Measurements from ENCODE around the gene SLC47A1. TPM values are rescaled to one million over a fixed set of nuclear protein-coding genes. Genes with fewer than 3 reads are reported as not detected.

Gene SLC47A1
- total RNA-seq, 1 experiment from 2014 or later: 16.1 TPM

- POLR2A ChIA-PET: interaction anchor here (0.6 kb wide), 1 partner anchor 177 kb away, joined by 11 read pairs; no protein-coding TSS in a partner anchor
- intact Hi-C loops (cut with micrococcal nuclease; ENCODE audit: unreplicated experiment): no loop called here
- DNase-seq (ENCODE audit: low read depth, low spot score) (no peak), ATAC-seq (no peak)
- peaks cover 15% of the 10 kb centered on the region; the same call in 1 of the 2 replicates for H3K9me3 ChIP-seq (ENCODE audit: control insufficient read depth, insufficient read depth, low read depth, low read length)
- CTCF ChIA-PET: interaction anchor here (0.6 kb wide), 1 partner anchor 214 kb away, joined by 7 read pairs; no protein-coding TSS in a partner anchor
- no peaks in the 10 kb centered on the region for H3K36me3 ChIP-seq (ENCODE audit: control insufficient read depth, insufficient read depth, low read length)
- BruUV-seq (replicated peaks): no TSS peak
- H3K27me3 ChIP-seq (ENCODE audit: control insufficient read depth, insufficient read depth, low read length): no peaks in the 10 kb centered on the region
- no peak for TF ChIP-seq SIN3A (IDR thresholded peaks at IDR 0.05; ENCODE audit: borderline replicate concordance, insufficient read depth, low read depth, low read length)
- TF ChIP-seq, protein P1, sequence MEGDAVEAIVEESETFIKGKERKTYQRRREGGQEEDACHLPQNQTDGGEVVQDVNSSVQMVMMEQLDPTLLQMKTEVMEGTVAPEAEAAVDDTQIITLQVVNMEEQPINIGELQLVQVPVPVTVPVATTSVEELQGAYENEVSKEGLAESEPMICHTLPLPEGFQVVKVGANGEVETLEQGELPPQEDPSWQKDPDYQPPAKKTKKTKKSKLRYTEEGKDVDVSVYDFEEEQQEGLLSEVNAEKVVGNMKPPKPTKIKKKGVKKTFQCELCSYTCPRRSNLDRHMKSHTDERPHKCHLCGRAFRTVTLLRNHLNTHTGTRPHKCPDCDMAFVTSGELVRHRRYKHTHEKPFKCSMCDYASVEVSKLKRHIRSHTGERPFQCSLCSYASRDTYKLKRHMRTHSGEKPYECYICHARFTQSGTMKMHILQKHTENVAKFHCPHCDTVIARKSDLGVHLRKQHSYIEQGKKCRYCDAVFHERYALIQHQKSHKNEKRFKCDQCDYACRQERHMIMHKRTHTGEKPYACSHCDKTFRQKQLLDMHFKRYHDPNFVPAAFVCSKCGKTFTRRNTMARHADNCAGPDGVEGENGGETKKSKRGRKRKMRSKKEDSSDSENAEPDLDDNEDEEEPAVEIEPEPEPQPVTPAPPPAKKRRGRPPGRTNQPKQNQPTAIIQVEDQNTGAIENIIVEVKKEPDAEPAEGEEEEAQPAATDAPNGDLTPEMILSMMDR (IDR thresholded peaks at IDR 0.05): no peak; the same call in 1 of the 2 replicates
- TF ChIP-seq TCF7L2 (IDR thresholded peaks at IDR 0.05; ENCODE audit: low read depth, low read length): no peak
- TF ChIP-seq POLR2AphosphoS5 (IDR thresholded peaks at IDR 0.05; ENCODE audit: low read depth, low read length): no peak
- no peak for TF ChIP-seq REST (IDR thresholded peaks at IDR 0.05; ENCODE audit: insufficient read depth in 1 of 2, low read depth in 2 of 2, low read length in 1 of 2)
- in situ Hi-C loops (cut with HindIII; ENCODE audit: low pct_unique_long_range_greater_than_20kb, low sequenced_read_pairs): no loop called here
- H3K4me3 ChIP-seq (ENCODE audit: low read depth in 2 of 2, low read length in 2 of 2): no peak overlapping the region
- no peak overlapping the region for H3K27ac ChIP-seq (ENCODE audit: low read length)
- no peaks in the 10 kb centered on the region for H3K4me1 ChIP-seq (ENCODE audit: control insufficient read depth, insufficient read depth, low read length)
Observed at GRCh38 chr17:19614900-19615299, 81.2 kb downstream of the SLC47A1 start.

GRCh38 chr17:19618015-19618414 is 84.4 kb downstream of the SLC47A1 start:
- ATAC-seq (no peak), DNase-seq (ENCODE audit: low read depth, low spot score) (no peak)
- TF ChIP-seq POLR2AphosphoS5 (IDR thresholded peaks at IDR 0.05; ENCODE audit: low read depth, low read length) (no peak), REST (IDR thresholded peaks at IDR 0.05; ENCODE audit: insufficient read depth in 1 of 2, low read depth in 2 of 2, low read length in 1 of 2) (no peak), TCF7L2 (IDR thresholded peaks at IDR 0.05; ENCODE audit: low read depth, low read length) (no peak), SIN3A (IDR thresholded peaks at IDR 0.05; ENCODE audit: borderline replicate concordance, insufficient read depth, low read depth, low read length) (no peak)
- TF ChIP-seq, protein P1 (IDR thresholded peaks at IDR 0.05): no peak
- Histone ChIP-seq H3K27me3 (ENCODE audit: control insufficient read depth, insufficient read depth, low read length) (no peaks in the 10 kb centered on the region), H3K4me3 (ENCODE audit: low read depth in 2 of 2, low read length in 2 of 2) (no peak overlapping the region), H3K27ac (ENCODE audit: low read length) (no peak overlapping the region), H3K4me1 (ENCODE audit: control insufficient read depth, insufficient read depth, low read length) (no peaks in the 10 kb centered on the region), H3K36me3 (ENCODE audit: control insufficient read depth, insufficient read depth, low read length) (no peaks in the 10 kb centered on the region), H3K9me3 (ENCODE audit: control insufficient read depth, insufficient read depth, low read depth, low read length) (peaks cover 17% of the 10 kb centered on the region; the same call in 1 of the 2 replicates)
- in situ Hi-C loops (cut with HindIII; ENCODE audit: low pct_unique_long_range_greater_than_20kb, low sequenced_read_pairs) (no loop called here), intact Hi-C loops (cut with micrococcal nuclease; ENCODE audit: unreplicated experiment) (no loop called here)
- POLR2A ChIA-PET: no interaction called here
- CTCF ChIA-PET: no interaction called here
- BruUV-seq (replicated peaks): no TSS peak
